GM12878 (cell line): ENCODE measurements around the gene GMCL2. TPM values are rescaled to one million over a fixed set of nuclear protein-coding genes. Genes with fewer than 3 reads are reported as not detected.

Experiments used
- ATAC-seq: fragments of 200-7000 bp; cut with Tn5 transposase; 3 replicates; pipeline ENCODE4 v1.9.1; 2020; ENCODE audit warnings: mild to moderate bottlenecking, moderate library complexity
- BruUV-seq: library from RNA; stranded (reverse); fragments of 400-500 nt; replicated peaks from 2 replicates; lab custom pipeline; 2021; lab: Mats Ljungman, UMichigan
- CTCF ChIA-PET: fragments of 300-600 bp; sonication (Branson Sonifier 250); formaldehyde crosslinking; extraction: SDS; loops from one replicate; lab custom pipeline; 2021; ENCODE audit warnings: inconsistent platforms; lab: Yijun Ruan, JAX
- POLR2A ChIA-PET: fragments of 350-600 bp; formaldehyde crosslinking; extraction: SDS; loops from one replicate; lab custom pipeline; 2021; ENCODE audit warnings: inconsistent platforms; lab: Charles Lee
- RAD21 ChIA-PET: fragments of 300-600 bp; sonication (Branson Sonifier 250); formaldehyde crosslinking; loops from one replicate; lab custom pipeline; 2023; ENCODE audit warnings: antibody characterized with exemption; ENCODE audit not compliant: unreplicated experiment; lab: Charles Lee
- SMC1A ChIA-PET: fragments of 300-600 bp; sonication (Branson Sonifier 250); formaldehyde crosslinking; loops from one replicate; lab custom pipeline; 2023; ENCODE audit not compliant: unreplicated experiment, uncharacterized antibody; lab: Charles Lee
- DNase-seq: peaks from one replicate; pipeline ENCODE4 v3.0.0-alpha.2; 2011; ENCODE audit warnings: low read depth, low spot score
- FAIRE-seq: peaks from 3 replicates; lab custom pipeline; 2011; peaks lifted over from hg19 to GRCh38; lab: Jason Lieb, UNC
- H2AFZ ChIP-seq: 2 replicates; pipeline ENCODE4 v1.6.0; 2011; ENCODE audit warnings: low read depth, low read length, control low read depth; ENCODE audit not compliant: control insufficient read depth
- H3K27ac ChIP-seq: 2 replicates; pipeline ENCODE4 v1.5.1; 2011; ENCODE audit warnings: control low read depth; ENCODE audit not compliant: control insufficient read depth, insufficient read depth
- H3K27me3 ChIP-seq, 2 experiments: replicated peaks in 1 of 2; 2 replicates each; pipeline versions ENCODE4 v1.6.0 to v1.6.1; 2011; ENCODE audit warnings: low read length in 1 of 2; ENCODE audit not compliant: control insufficient read depth in 2 of 2, insufficient read depth in 2 of 2
- H3K36me3 ChIP-seq, 2 experiments: 2 replicates each; pipeline ENCODE4 v1.5.1; 2011; ENCODE audit warnings: low read length in 1 of 2; ENCODE audit not compliant: control insufficient read depth in 2 of 2, insufficient read depth in 2 of 2
- H3K4me1 ChIP-seq: 2 replicates; pipeline ENCODE4 v1.6.1; 2011; ENCODE audit warnings: mild to moderate bottlenecking, low read length, moderate library complexity, mixed read lengths; ENCODE audit not compliant: control insufficient read depth, insufficient read depth
- H3K4me2 ChIP-seq: 2 replicates; pipeline ENCODE4 v1.6.0; 2011; ENCODE audit warnings: control low read depth; ENCODE audit not compliant: control insufficient read depth, insufficient read depth
- H3K4me3 ChIP-seq: fragments of 200-600 bp; sonication (generic); 2 replicates; pipeline ENCODE4 v1.5.1; 2016
- H3K79me2 ChIP-seq: 2 replicates; pipeline ENCODE4 v1.6.0; 2011; ENCODE audit warnings: low read length; ENCODE audit not compliant: control insufficient read depth, insufficient read depth
- H3K9ac ChIP-seq: 2 replicates; pipeline ENCODE4 v1.8.0; 2011; ENCODE audit warnings: low read length, control low read depth, mixed read lengths; ENCODE audit not compliant: control insufficient read depth, insufficient read depth
- H3K9me3 ChIP-seq: replicated peaks from 3 replicates; pipeline ENCODE4 v1.5.1; 2011; ENCODE audit warnings: mild to moderate bottlenecking, low read length; ENCODE audit not compliant: control insufficient read depth, insufficient read depth
- H4K20me1 ChIP-seq: 2 replicates; pipeline ENCODE4 v1.6.0; 2011; ENCODE audit not compliant: control insufficient read depth, insufficient read depth
- BCL11A ChIP-seq: IDR thresholded peaks from 2 replicates; pipeline ENCODE4 v1.6.1; 2011; ENCODE audit warnings: low read depth, low read length
- BRCA1 ChIP-seq: IDR thresholded peaks from 2 replicates; pipeline ENCODE4 v1.6.1; 2011; ENCODE audit warnings: low read depth, low read length, improper control_type of control experiment
- DPF2 ChIP-seq: fragments of 450-650 bp; IDR thresholded peaks from 2 replicates; pipeline ENCODE4 v1.6.1; 2017; ENCODE audit warnings: mild to moderate bottlenecking
- EP300 ChIP-seq, 2 experiments: fragments of 150-350 bp in 1 of 2; IDR thresholded peaks; 2 replicates each; pipeline ENCODE4 v1.6.1; 2011 to 2012; ENCODE audit warnings: low read depth in 2 of 2, low read length in 2 of 2, borderline replicate concordance in 1 of 2, improper control_type of control experiment in 1 of 2, inconsistent platforms in 1 of 2; ENCODE audit not compliant: control insufficient read depth in 1 of 2
- GATAD2B ChIP-seq: fragments of 450-650 bp; conservative IDR thresholded peaks from 2 replicates; pipeline ENCODE4 v1.6.1; 2017; ENCODE audit warnings: low read depth, mild to moderate bottlenecking, moderate library complexity
- MEF2B ChIP-seq: fragments of 450-650 bp; IDR thresholded peaks from 2 replicates; pipeline ENCODE4 v1.6.1; 2018; ENCODE audit warnings: mild to moderate bottlenecking, moderate library complexity; ENCODE audit not compliant: partially characterized antibody, poor library complexity, severe bottlenecking
- POLR2AphosphoS2 ChIP-seq: IDR thresholded peaks from 2 replicates; pipeline ENCODE4 v1.6.1; 2011; ENCODE audit warnings: low read depth, mild to moderate bottlenecking, low read length, improper control_type of control experiment, moderate library complexity
- SIX5 ChIP-seq: IDR thresholded peaks from 2 replicates; pipeline ENCODE4 v1.6.1; 2011; ENCODE audit warnings: mild to moderate bottlenecking, low read depth, low read length, moderate library complexity; ENCODE audit not compliant: severe bottlenecking
- SMAD1 ChIP-seq: fragments of 450-650 bp; IDR thresholded peaks from 2 replicates; pipeline ENCODE4 v1.6.1; 2018; ENCODE audit warnings: mild to moderate bottlenecking, low read depth; ENCODE audit not compliant: partially characterized antibody
- ZSCAN29 ChIP-seq: fragments of 450-650 bp; IDR thresholded peaks from 2 replicates; pipeline ENCODE4 v1.6.1; 2017; ENCODE audit warnings: mild to moderate bottlenecking, moderate library complexity
- WGBS: methylation state at CpG from one replicate; pipeline ENCODE4 v1.1.6; 2016; ENCODE audit warnings: low lambda C conversion rate; ENCODE audit not compliant: insufficient replicate concordance, insufficient coverage; ENCODE audit errors: missing lambda C conversion rate; 5-methylcytosine and 5-hydroxymethylcytosine counted together
- in situ Hi-C: fragments of 300-500 bp; cut with MboI; formaldehyde crosslinking; loops from 9 replicates; pipeline ENCODE4 v1.14.3; 2018; ENCODE audit warnings: mixed read lengths
- intact Hi-C: fragments of 100-400 bp; cut with micrococcal nuclease; formaldehyde crosslinking; loops from one replicate; pipeline ENCODE4 v1.14.2; 2022; ENCODE audit not compliant: unreplicated experiment
- polyA plus RNA-seq, 11 experiments: library from polyadenylated mRNA; depleted of rRNA in 4 of 11; unstranded in 6 of 11; stranded (reverse) in 5 of 11; fragments of >200 nt; fragmentation: Nextera tagmentation in 4 of 11; fragmentation: Illumina TruSeq in 1 of 11; extraction: Ambion mirVana in 4 of 11; extraction: Trizol in 1 of 11; gene quantifications; 1 replicate in 1 of 11; 2 replicates in 10 of 11; pipeline versions ENCODE4 v1.2.1 to v1.2.3, GENCODE V29; 2011 to 2016; ENCODE audit warnings: inconsistent platforms in 2 of 11, missing spikeins in 2 of 11, low read depth in 1 of 11
- total RNA-seq, 4 experiments: library from RNA; depleted of rRNA in 3 of 4; stranded (reverse); fragments of >200 nt in 3 of 4; fragmentation: Illumina TruSeq in 1 of 4; extraction: Trizol in 1 of 4; gene quantifications; 2 replicates each; pipeline versions ENCODE4 v1.2.1 to v1.2.3, GENCODE V29; 2013 to 2021
- TF ChIP-seq, protein P1 (sequence below): fragments of 450-650 bp; formaldehyde crosslinking; IDR thresholded peaks from 2 replicates; pipeline ENCODE4 v1.5.0; 2022; ENCODE audit warnings: mild to moderate bottlenecking, missing genetic modification characterization
- TF ChIP-seq, protein P2 (sequence below): IDR thresholded peaks from 2 replicates; pipeline ENCODE4 v1.6.1; 2011; ENCODE audit warnings: borderline replicate concordance, low read depth, mild to moderate bottlenecking, moderate library complexity, low read length; ENCODE audit not compliant: insufficient read depth, poor library complexity, severe bottlenecking
- TF ChIP-seq, protein P3 (sequence below): IDR thresholded peaks from 2 replicates; pipeline ENCODE4 v1.6.1; 2012; ENCODE audit warnings: mild to moderate bottlenecking, low read depth, low read length

Gene GMCL2
- total and polyA plus RNA-seq, 10 of the 15 experiments (the other 5 are each of a cell fraction or from before 2014, with no cell fraction given), result 0.07 TPM; not detected in 9

DNA sequence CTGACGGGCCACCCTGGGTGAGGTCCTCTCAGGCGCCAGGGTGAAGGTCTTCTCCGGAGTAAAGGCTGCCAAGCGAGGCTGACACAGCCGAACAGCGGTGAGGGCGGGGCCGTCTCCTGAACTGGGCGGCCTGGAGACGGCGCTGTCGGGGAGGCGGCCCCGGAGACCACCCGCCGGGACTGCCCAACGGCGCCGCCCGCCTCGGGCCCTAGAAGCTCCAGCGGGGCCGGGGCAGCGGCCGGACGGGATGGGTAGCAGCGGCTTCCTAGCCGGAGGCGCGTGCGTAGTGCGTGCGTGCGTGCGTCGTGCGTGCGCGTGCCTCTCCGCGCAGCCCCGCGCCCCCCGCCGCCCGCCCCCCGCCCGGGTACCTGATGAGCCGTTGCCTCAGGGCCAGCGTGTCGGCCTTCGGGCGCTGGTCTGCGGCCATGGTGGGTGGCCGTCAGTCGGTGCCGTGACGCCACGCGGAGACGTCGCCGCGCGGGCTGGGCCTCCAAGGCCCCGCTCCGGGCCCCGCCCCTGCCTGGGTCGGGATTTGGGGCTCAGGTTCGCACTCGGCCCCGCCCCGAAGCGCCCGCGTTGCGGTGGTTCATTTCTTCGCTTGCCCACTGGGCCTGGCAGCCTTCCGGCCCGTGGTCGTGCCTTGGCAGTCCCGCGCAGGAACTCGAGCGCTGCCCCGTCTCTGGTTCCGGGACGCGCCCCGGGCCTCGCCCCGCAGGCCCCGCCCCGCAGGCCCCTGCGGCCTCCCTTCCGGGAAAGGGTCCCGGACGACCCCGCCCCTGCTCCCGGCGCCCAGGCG, 45.2 kb upstream of the GMCL2 start, which contains the start of gene PHYKPL:
PHYKPL (minus strand) TSS at position 679 of the 796 bp plus-strand sequence; CDS start at position 427, 252 bp downstream.
- peak within 1 kb of the TSS; percentile 93 for H3K4me3 ChIP-seq
- H3K9me3 ChIP-seq, result no peaks in the 10 kb centered on the region
- peak within 1 kb of the TSS; percentile 91 for H2AFZ ChIP-seq
- BruUV-seq, result no TSS peak
- WGBS, result under 1% methylated on average over 56 of the region's 102 CpGs
- H3K4me1 ChIP-seq, result peaks cover 24% of the 10 kb centered on the region
- ChIA-PET RAD21 (no interaction called here), SMC1A (interaction anchor here (1.3 kb wide), 1 partner anchor 28 kb away, joined by 3 read pairs; the partner anchor contains the start of gene HNRNPAB), CTCF (interaction anchor here (0.6 to 0.7 kb wide), 3 partner anchors 229 to 654 kb away, joined by 3 read pairs; partner anchors contain the start of gene ZNF354B), POLR2A (interaction anchor here (0.5 to 1.8 kb wide), 5 partner anchors 21 to 1297 kb away, joined by 3 to 5 read pairs (median 4); partner anchors contain the start of gene HNRNPAB)
- H3K4me2 ChIP-seq, result peak within 1 kb of the TSS; percentile 100
- no peaks in the 10 kb centered on the region for H4K20me1 ChIP-seq
- H3K9ac ChIP-seq, result peak within 1 kb of the TSS; percentile 70
- in situ Hi-C loops, result no loop called here
- ATAC-seq, result peak; percentile 82
- peaks cover 1 to 6% of the 10 kb centered on the region in 2 experiments for H3K36me3 ChIP-seq
- no peak for FAIRE-seq
- peaks cover 29% of the 10 kb centered on the region for H3K79me2 ChIP-seq
- no peaks in the 10 kb centered on the region for H3K27me3 ChIP-seq
- peak within 1 kb of the TSS; percentile 75 for H3K27ac ChIP-seq
- DNase-seq, result no peak
- intact Hi-C loops, result no loop called here
- TF ChIP-seq EP300 (IDR thresholded peaks at IDR 0.05; ENCODE audit: borderline replicate concordance in 1 of 2, control insufficient read depth in 1 of 2, low read depth in 2 of 2, low read length in 2 of 2) (no peak), POLR2AphosphoS2 (no peak), BRCA1 (no peak), ZSCAN29 (no peak), SMAD1 (no peak), SIX5 (no peak), BCL11A (no peak), GATAD2B (peak; percentile 85; the same call in 1 of the 2 replicates), MEF2B (peak; percentile 29), DPF2 (peak; percentile 23; the same call in 1 of the 2 replicates)
- TF ChIP-seq, protein P1, sequence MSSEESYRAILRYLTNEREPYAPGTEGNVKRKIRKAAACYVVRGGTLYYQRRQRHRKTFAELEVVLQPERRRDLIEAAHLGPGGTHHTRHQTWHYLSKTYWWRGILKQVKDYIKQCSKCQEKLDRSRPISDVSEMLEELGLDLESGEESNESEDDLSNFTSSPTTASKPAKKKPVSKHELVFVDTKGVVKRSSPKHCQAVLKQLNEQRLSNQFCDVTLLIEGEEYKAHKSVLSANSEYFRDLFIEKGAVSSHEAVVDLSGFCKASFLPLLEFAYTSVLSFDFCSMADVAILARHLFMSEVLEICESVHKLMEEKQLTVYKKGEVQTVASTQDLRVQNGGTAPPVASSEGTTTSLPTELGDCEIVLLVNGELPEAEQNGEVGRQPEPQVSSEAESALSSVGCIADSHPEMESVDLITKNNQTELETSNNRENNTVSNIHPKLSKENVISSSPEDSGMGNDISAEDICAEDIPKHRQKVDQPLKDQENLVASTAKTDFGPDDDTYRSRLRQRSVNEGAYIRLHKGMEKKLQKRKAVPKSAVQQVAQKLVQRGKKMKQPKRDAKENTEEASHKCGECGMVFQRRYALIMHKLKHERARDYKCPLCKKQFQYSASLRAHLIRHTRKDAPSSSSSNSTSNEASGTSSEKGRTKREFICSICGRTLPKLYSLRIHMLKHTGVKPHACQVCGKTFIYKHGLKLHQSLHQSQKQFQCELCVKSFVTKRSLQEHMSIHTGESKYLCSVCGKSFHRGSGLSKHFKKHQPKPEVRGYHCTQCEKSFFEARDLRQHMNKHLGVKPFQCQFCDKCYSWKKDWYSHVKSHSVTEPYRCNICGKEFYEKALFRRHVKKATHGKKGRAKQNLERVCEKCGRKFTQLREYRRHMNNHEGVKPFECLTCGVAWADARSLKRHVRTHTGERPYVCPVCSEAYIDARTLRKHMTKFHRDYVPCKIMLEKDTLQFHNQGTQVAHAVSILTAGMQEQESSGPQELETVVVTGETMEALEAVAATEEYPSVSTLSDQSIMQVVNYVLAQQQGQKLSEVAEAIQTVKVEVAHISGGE (CRISPR knock-in tag), result peak; percentile 56
- TF ChIP-seq, protein P2, sequence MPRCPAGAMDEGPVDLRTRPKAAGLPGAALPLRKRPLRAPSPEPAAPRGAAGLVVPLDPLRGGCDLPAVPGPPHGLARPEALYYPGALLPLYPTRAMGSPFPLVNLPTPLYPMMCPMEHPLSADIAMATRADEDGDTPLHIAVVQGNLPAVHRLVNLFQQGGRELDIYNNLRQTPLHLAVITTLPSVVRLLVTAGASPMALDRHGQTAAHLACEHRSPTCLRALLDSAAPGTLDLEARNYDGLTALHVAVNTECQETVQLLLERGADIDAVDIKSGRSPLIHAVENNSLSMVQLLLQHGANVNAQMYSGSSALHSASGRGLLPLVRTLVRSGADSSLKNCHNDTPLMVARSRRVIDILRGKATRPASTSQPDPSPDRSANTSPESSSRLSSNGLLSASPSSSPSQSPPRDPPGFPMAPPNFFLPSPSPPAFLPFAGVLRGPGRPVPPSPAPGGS, result no peak
- TF ChIP-seq, protein P3, sequence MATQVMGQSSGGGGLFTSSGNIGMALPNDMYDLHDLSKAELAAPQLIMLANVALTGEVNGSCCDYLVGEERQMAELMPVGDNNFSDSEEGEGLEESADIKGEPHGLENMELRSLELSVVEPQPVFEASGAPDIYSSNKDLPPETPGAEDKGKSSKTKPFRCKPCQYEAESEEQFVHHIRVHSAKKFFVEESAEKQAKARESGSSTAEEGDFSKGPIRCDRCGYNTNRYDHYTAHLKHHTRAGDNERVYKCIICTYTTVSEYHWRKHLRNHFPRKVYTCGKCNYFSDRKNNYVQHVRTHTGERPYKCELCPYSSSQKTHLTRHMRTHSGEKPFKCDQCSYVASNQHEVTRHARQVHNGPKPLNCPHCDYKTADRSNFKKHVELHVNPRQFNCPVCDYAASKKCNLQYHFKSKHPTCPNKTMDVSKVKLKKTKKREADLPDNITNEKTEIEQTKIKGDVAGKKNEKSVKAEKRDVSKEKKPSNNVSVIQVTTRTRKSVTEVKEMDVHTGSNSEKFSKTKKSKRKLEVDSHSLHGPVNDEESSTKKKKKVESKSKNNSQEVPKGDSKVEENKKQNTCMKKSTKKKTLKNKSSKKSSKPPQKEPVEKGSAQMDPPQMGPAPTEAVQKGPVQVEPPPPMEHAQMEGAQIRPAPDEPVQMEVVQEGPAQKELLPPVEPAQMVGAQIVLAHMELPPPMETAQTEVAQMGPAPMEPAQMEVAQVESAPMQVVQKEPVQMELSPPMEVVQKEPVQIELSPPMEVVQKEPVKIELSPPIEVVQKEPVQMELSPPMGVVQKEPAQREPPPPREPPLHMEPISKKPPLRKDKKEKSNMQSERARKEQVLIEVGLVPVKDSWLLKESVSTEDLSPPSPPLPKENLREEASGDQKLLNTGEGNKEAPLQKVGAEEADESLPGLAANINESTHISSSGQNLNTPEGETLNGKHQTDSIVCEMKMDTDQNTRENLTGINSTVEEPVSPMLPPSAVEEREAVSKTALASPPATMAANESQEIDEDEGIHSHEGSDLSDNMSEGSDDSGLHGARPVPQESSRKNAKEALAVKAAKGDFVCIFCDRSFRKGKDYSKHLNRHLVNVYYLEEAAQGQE, result no peak
